Tibial artery (tissue), 4 donors: ENCODE data around the gene SNN.

ENCODE experiments used
- DNase-seq, 2 donors: peaks; one replicate each; pipeline ENCODE4 v3.0.0-alpha.2; 2019
- H3K27ac ChIP-seq, 2 donors: fragments of 200-600 bp; sonication (generic) in 1 of 2; 1 replicate in 1 of 2; 2 replicates in 1 of 2; pipeline ENCODE4 v1.5.1; 2018 to 2019; ENCODE audit warnings: mild to moderate bottlenecking in 1 of 2
- H3K27me3 ChIP-seq, 2 donors: fragments of 200-600 bp; sonication (generic) in 1 of 2; one replicate each; pipeline versions ENCODE4 v1.5.1 to v1.6.0; 2016 to 2019
- H3K36me3 ChIP-seq, 3 donors: fragments of 200-600 bp; sonication (generic) in 2 of 3; one replicate each; pipeline ENCODE4 v1.5.1; 2016 to 2019; ENCODE audit warnings: mild to moderate bottlenecking in 2 of 3
- H3K4me1 ChIP-seq, 4 donors: fragments of 200-600 bp; sonication (generic) in 2 of 4; 1 replicate in 3 of 4; 2 replicates in 1 of 4; pipeline ENCODE4 v1.5.1; 2016 to 2019
- H3K4me3 ChIP-seq, 2 donors: fragments of 200-600 bp; sonication (generic) in 1 of 2; 1 replicate in 1 of 2; 2 replicates in 1 of 2; pipeline ENCODE4 v1.5.1; 2018 to 2019; ENCODE audit warnings: mild to moderate bottlenecking in 2 of 2
- H3K9me3 ChIP-seq, 3 donors: fragments of 200-600 bp; sonication (generic) in 1 of 3; one replicate each; pipeline ENCODE4 v1.5.1; 2016 to 2019
- intact Hi-C: fragments of 100-400 bp; cut with DNase I; formaldehyde crosslinking; loops from one replicate; pipeline ENCODE4 v1.15.0; 2023; ENCODE audit warnings: low total_unique reads
- TF ChIP-seq, protein P1 (sequence below), 2 experiments: fragments of 200-600 bp in 1 of 2; fragments of 450-650 bp in 1 of 2; IDR thresholded peaks; one replicate each; pipeline ENCODE4 v1.5.1; 2017 to 2019; ENCODE audit warnings: antibody characterized with exemption in 2 of 2, mild to moderate bottlenecking in 1 of 2, moderate library complexity in 1 of 2

SNN gene

GRCh38 chr16:11667824-11668622, at the start of gene SNN:
Gene SNN, plus strand, starts transcription at chr16:11668455. Its CDS starts 7,605 bp downstream, at chr16:11676060.
- DNase-seq: peak; percentile 78 to 93
- H3K36me3 ChIP-seq: no peaks in the 10 kb centered on the region
- intact Hi-C loops: no loop called here
- H3K27ac ChIP-seq: peak within 1 kb of the TSS; percentile 86 to 95
- peaks cover 0 to 45% (median 42%) of the 10 kb centered on the region in 4 donors for H3K4me1 ChIP-seq
- no peaks in the 10 kb centered on the region for H3K27me3 ChIP-seq
- H3K9me3 ChIP-seq: no peaks in the 10 kb centered on the region
- H3K4me3 ChIP-seq: peak within 1 kb of the TSS; percentile 92 to 98
- TF ChIP-seq, protein P1, sequence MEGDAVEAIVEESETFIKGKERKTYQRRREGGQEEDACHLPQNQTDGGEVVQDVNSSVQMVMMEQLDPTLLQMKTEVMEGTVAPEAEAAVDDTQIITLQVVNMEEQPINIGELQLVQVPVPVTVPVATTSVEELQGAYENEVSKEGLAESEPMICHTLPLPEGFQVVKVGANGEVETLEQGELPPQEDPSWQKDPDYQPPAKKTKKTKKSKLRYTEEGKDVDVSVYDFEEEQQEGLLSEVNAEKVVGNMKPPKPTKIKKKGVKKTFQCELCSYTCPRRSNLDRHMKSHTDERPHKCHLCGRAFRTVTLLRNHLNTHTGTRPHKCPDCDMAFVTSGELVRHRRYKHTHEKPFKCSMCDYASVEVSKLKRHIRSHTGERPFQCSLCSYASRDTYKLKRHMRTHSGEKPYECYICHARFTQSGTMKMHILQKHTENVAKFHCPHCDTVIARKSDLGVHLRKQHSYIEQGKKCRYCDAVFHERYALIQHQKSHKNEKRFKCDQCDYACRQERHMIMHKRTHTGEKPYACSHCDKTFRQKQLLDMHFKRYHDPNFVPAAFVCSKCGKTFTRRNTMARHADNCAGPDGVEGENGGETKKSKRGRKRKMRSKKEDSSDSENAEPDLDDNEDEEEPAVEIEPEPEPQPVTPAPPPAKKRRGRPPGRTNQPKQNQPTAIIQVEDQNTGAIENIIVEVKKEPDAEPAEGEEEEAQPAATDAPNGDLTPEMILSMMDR (IDR thresholded peaks at IDR 0.05): no peak

GRCh38 chr16:11619327-11619851, 48.9 kb upstream of the SNN start:
- intact Hi-C loops: no loop called here
- DNase-seq: peak in 1 of 2 donors; percentile 40
- Histone ChIP-seq H3K9me3 (no peaks in the 10 kb centered on the region), H3K27me3 (no peaks in the 10 kb centered on the region), H3K27ac (no peak overlapping the region), H3K36me3 (no peaks in the 10 kb centered on the region), H3K4me3 (no peak overlapping the region), H3K4me1 (peaks cover 0 to 13% (median 9%) of the 10 kb centered on the region in 4 donors)
- TF ChIP-seq, protein P1 (IDR thresholded peaks at IDR 0.05): no peak

DNA sequence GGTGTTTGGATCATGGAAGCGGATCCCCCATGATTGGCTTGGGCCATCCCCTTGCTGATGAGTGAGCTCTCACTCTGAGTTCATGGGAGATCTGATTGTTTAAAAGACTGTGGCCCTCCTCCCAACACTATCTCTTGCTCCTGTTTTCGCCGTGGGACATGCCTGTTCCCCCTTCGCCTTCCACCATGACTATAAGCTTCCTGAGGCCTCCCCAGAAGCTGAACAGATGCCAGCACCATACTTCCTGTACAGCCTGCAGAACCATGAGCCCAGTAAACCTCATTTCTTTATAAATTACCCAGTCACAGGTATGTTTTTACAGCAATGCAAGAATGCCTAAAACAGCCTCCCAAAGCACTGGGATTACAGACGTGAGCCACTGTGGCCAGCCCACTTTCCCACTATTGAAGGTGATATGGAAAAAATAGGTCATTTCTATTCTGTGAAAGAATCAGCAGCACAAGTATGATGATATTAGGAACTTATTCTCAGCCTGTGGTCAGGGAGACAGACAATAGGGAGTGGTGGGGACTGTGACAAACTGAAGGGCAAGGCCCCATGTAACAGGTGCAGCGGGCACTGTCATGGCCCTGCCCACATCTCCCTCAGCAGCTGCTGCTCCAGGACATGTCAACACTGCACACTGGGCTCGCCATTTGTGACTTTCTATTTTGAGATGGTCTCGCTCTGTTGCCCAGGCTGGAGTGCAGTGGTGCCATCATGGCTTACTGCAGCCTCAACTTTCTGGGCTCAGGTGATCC, 47.8 kb upstream of the SNN start:
- Histone ChIP-seq H3K27me3 (no peaks in the 10 kb centered on the region), H3K4me3 (no peak overlapping the region), H3K4me1 (peaks cover 0 to 13% (median 9%) of the 10 kb centered on the region in 4 donors), H3K9me3 (no peaks in the 10 kb centered on the region), H3K36me3 (no peaks in the 10 kb centered on the region), H3K27ac (no peak overlapping the region)
- intact Hi-C loops: no loop called here
- no peak for DNase-seq
- TF ChIP-seq, protein P1 (IDR thresholded peaks at IDR 0.05): no peak

GRCh38 chr16:11621539-11621919, 46.7 kb upstream of the SNN start:
- Histone ChIP-seq H3K9me3 (no peaks in the 10 kb centered on the region), H3K27me3 (no peaks in the 10 kb centered on the region), H3K4me3 (peak overlapping the region; percentile 21 to 27), H3K27ac (peak overlapping the region; percentile 23 to 42), H3K4me1 (peaks cover 0 to 13% (median 9%) of the 10 kb centered on the region in 4 donors), H3K36me3 (no peaks in the 10 kb centered on the region)
- TF ChIP-seq, protein P1 (IDR thresholded peaks at IDR 0.05): no peak
- DNase-seq: no peak
- intact Hi-C loops: no loop called here

- DNase-seq: no peak
- intact Hi-C loops: no loop called here
- TF ChIP-seq, protein P1 (IDR thresholded peaks at IDR 0.05): no peak
- Histone ChIP-seq H3K27me3 (no peaks in the 10 kb centered on the region), H3K36me3 (no peaks in the 10 kb centered on the region), H3K4me3 (peak overlapping the region; percentile 21 to 27), H3K27ac (peak overlapping the region; percentile 23 to 42), H3K4me1 (peaks cover 0 to 13% (median 9%) of the 10 kb centered on the region in 4 donors), H3K9me3 (no peaks in the 10 kb centered on the region)
These were observed 46.2 kb upstream of the SNN start for GRCh38 chr16:11621920-11622651.
